ENCODE results near the gene KCNJ16. TPM values are rescaled to one million over a fixed set of nuclear protein-coding genes. Genes with fewer than 3 reads are reported as not detected.

KCNJ16 gene
- total and polyA plus RNA-seq, 9 of the 15 experiments (the other 6 are each of a cell fraction or from before 2014, with no cell fraction given) = 0.01 to 0.75 (median 0.07) TPM; not detected in 4

- no peak for TF ChIP-seq ZNF407 (IDR thresholded peaks at IDR 0.05; ENCODE audit: low read depth)
- TF ChIP-seq PBX2 (CRISPR knock-in tag; IDR thresholded peaks at IDR 0.05; ENCODE audit: low read depth) = no peak
- TF ChIP-seq PBX2 (tag; conservative IDR thresholded peaks at IDR 0.05; ENCODE audit: low read depth) = no peak
These were observed 97.4 kb downstream of the KCNJ16 start (continued) for GRCh38 chr17:70172449-70172848.
